NCI-H526 treated with DMSO at 0.1 percent for 48 hours (cell line): ENCODE results near the gene HAL.
"Not testable (repeated sequence)": the region's sequence is repeated elsewhere in the genome, so short reads cannot be mapped to it uniquely, and the experiment has no call there.

Experiments
- DNase-seq: peaks from one replicate; lab custom pipeline; 2025; lab: John Stamatoyannopoulos, UW

HAL gene

GRCh38 chr12:95975491-95975890 lies 20.7 kb downstream of the HAL start:
- DNase-seq = no peak

GRCh38 chr12:95974358-95974757 lies 21.8 kb downstream of the HAL start:
- DNase-seq = no peak

- DNase-seq = no peak
These were observed 23.2 kb downstream of the HAL start for GRCh38 chr12:95972832-95973456.

GRCh38 chr12:95970905-95971304 lies 25.2 kb downstream of the HAL start:
- no peak for DNase-seq

GRCh38 chr12:95969116-95969515 lies 27.0 kb downstream of the HAL start:
- DNase-seq = not testable (repeated sequence)

GRCh38 chr12:95967301-95967700 lies 28.8 kb downstream of the HAL start:
- no peak for DNase-seq

GRCh38 chr12:95966287-95966870 lies 29.8 kb downstream of the HAL start:
- no peak for DNase-seq

GRCh38 chr12:95963096-95963495 lies 33.0 kb downstream of the HAL start:
- DNase-seq = no peak

GRCh38 chr12:95962222-95962621 lies 33.9 kb downstream of the HAL start:
- no peak for DNase-seq

GRCh38 chr12:95960241-95960640 lies 35.9 kb downstream of the HAL start:
- DNase-seq = no peak

- peak; percentile 3 for DNase-seq
These were observed 37.0 kb downstream of the HAL start for GRCh38 chr12:95959107-95959506.

- no peak for DNase-seq
These were observed 39.5 kb downstream of the HAL start for GRCh38 chr12:95956557-95957145.

- DNase-seq = no peak
These were observed 40.5 kb downstream of the HAL start for GRCh38 chr12:95955549-95956159.

- DNase-seq = no peak
These were observed 43.1 kb downstream of the HAL start for GRCh38 chr12:95953000-95953399.

- no peak for DNase-seq
These were observed 44.6 kb downstream of the HAL start for GRCh38 chr12:95951515-95951914.

- peak; percentile 14 for DNase-seq
These were observed 46.5 kb downstream of the HAL start for GRCh38 chr12:95949477-95950206.

GRCh38 chr12:95944108-95944704 lies 51.9 kb downstream of the HAL start:
- DNase-seq = no peak

- no peak for DNase-seq
These were observed 52.8 kb downstream of the HAL start, which contains the start of gene AMDHD1 for GRCh38 chr12:95943330-95943842. AMDHD1 (plus strand) TSS chr12:95943331; CDS start chr12:95943399, 68 bp downstream.

- DNase-seq = peak; percentile 67
These were observed 53.4 kb downstream of the HAL start, which contains the start of gene CCDC38 for GRCh38 chr12:95942524-95943329. CCDC38 (minus strand) TSS chr12:95942614; CDS start chr12:95936509, 6,105 bp downstream.

GRCh38 chr12:95942101-95942523 lies 54.0 kb downstream of the HAL start:
- DNase-seq = peak; percentile 19

GRCh38 chr12:95940514-95940913 lies 55.6 kb downstream of the HAL start:
- DNase-seq = no peak
